Small intestine (tissue), 7 donors: ENCODE results near the gene RTN4IP1. TPM values are rescaled to one million over a fixed set of nuclear protein-coding genes. Genes with fewer than 3 reads are reported as not detected.
A peak's percentile ranks its signal among the peaks of the same experiment; 100 is the strongest.

Source experiments
- DNase-seq, 2 donors: peaks; one replicate each; pipeline versions ENCODE4 v3.0.0 to v3.0.0-alpha.2; 2013
- FAIRE-seq: peaks from 2 replicates; lab custom pipeline; 2012; peaks lifted over from hg19 to GRCh38; lab: Jason Lieb, UNC
- H3K27ac ChIP-seq, 3 donors: one replicate each; pipeline ENCODE4 v1.5.1; 2013; ENCODE audit warnings: low read length in 2 of 3, mild to moderate bottlenecking in 2 of 3, control low read depth in 1 of 3, inconsistent platforms in 1 of 3, low read depth in 1 of 3, moderate library complexity in 1 of 3
- H3K27me3 ChIP-seq, 3 donors: one replicate each; pipeline ENCODE4 v1.6.1; 2013; ENCODE audit warnings: low read length in 3 of 3, inconsistent platforms in 1 of 3; ENCODE audit not compliant: control insufficient read depth in 3 of 3, insufficient read depth in 3 of 3
- H3K36me3 ChIP-seq, 3 donors: one replicate each; pipeline ENCODE4 v1.6.1; 2013; ENCODE audit warnings: low read length in 3 of 3, inconsistent platforms in 1 of 3, low read depth in 1 of 3, mild to moderate bottlenecking in 1 of 3, moderate library complexity in 1 of 3; ENCODE audit not compliant: control insufficient read depth in 3 of 3, insufficient read depth in 2 of 3
- H3K4me1 ChIP-seq, 3 donors: one replicate each; pipeline ENCODE4 v1.6.1; 2013; ENCODE audit warnings: low read length in 2 of 3, inconsistent platforms in 1 of 3, low read depth in 1 of 3, mild to moderate bottlenecking in 1 of 3, moderate library complexity in 1 of 3; ENCODE audit not compliant: control insufficient read depth in 3 of 3, insufficient read depth in 2 of 3
- H3K4me3 ChIP-seq, 3 donors: one replicate each; pipeline ENCODE4 v1.5.1; 2013; ENCODE audit warnings: low read length in 3 of 3, control low read depth in 1 of 3, inconsistent platforms in 1 of 3, low read depth in 1 of 3, mild to moderate bottlenecking in 1 of 3, moderate library complexity in 1 of 3
- H3K9me3 ChIP-seq, 2 donors: one replicate each; pipeline ENCODE4 v1.6.1; 2013; ENCODE audit warnings: low read depth in 1 of 2, low read length in 1 of 2; ENCODE audit not compliant: control insufficient read depth in 2 of 2, insufficient read depth in 1 of 2
- WGBS, 3 donors: extraction: QIAGEN DNeasy Blood & Tissue Kit; methylation state at CpG; one replicate each; pipeline ENCODE4 v1.1.7; 2013; 5-methylcytosine and 5-hydroxymethylcytosine counted together
- polyA plus RNA-seq, 4 donors: library from polyadenylated mRNA; stranded (reverse) in 3 of 4; unstranded in 1 of 4; fragments of 200-250 nt in 3 of 4; fragments of 120-200 nt in 1 of 4; gene quantifications; one replicate each; pipeline versions ENCODE4 v1.2.1 to v1.2.3, GENCODE V29; 2013
- donor health status: healthy with polysubstance abuse.
- donor health status: control.
- donor health status: control.
- donor health status: Bipolar disorder and iron deficiency.
- donor health status: healthy.

Gene RTN4IP1
- polyA plus RNA-seq, 4 donors: 4.1 to 15.8 (median 6.9) TPM

- Histone ChIP-seq H3K27ac (peak overlapping the region in 1 of 3 donors; percentile 6), H3K9me3 (no peaks in the 10 kb centered on the region), H3K36me3 (peaks cover 0 to 19% (median 15%) of the 10 kb centered on the region in 3 donors), H3K4me1 (peaks cover 3 to 9% (median 4%) of the 10 kb centered on the region in 3 donors), H3K4me3 (no peak overlapping the region), H3K27me3 (no peaks in the 10 kb centered on the region)
- FAIRE-seq (no peak), DNase-seq (no peak)
- 12 to 56% (median 46%) methylated on average over 1 of the region's 1 CpG for WGBS, 3 donors
These were observed 92.9 kb downstream of the RTN4IP1 start for GRCh38 chr6:106536357-106536756.

- FAIRE-seq (no peak), DNase-seq (no peak)
- Histone ChIP-seq H3K4me1 (peaks cover 3 to 9% (median 4%) of the 10 kb centered on the region in 3 donors), H3K27ac (no peak overlapping the region), H3K9me3 (no peaks in the 10 kb centered on the region), H3K4me3 (no peak overlapping the region), H3K36me3 (peaks cover 0 to 17% (median 14%) of the 10 kb centered on the region in 3 donors), H3K27me3 (no peaks in the 10 kb centered on the region)
- whole genome bisulfite sequencing, 3 donors: 75 to 90% (median 83%) methylated on average over 2 of the region's 2 CpGs
These were observed 94.3 kb downstream of the RTN4IP1 start for GRCh38 chr6:106535012-106535411.

- Histone ChIP-seq H3K27me3 (no peaks in the 10 kb centered on the region), H3K27ac (no peak overlapping the region), H3K9me3 (no peaks in the 10 kb centered on the region), H3K4me3 (no peak overlapping the region), H3K4me1 (peaks cover 3 to 9% (median 4%) of the 10 kb centered on the region in 3 donors), H3K36me3 (peaks cover 0 to 15% (median 9%) of the 10 kb centered on the region in 3 donors)
- FAIRE-seq: no peak
- whole genome bisulfite sequencing, 3 donors: 64 to 78% (median 73%) methylated on average over 2 of the region's 2 CpGs
- no peak for DNase-seq
These were observed 94.7 kb downstream of the RTN4IP1 start for GRCh38 chr6:106534564-106534982.

GRCh38 chr6:106534004-106534403, 95.3 kb downstream of the RTN4IP1 start:
- H3K27ac ChIP-seq: no peak overlapping the region
- no peak overlapping the region for H3K4me3 ChIP-seq
- H3K27me3 ChIP-seq: no peaks in the 10 kb centered on the region
- H3K9me3 ChIP-seq: no peaks in the 10 kb centered on the region
- peaks cover 0 to 15% (median 8%) of the 10 kb centered on the region in 3 donors for H3K36me3 ChIP-seq
- DNase-seq (no peak), FAIRE-seq (no peak)
- 65 to 84% (median 72%) methylated on average over 1 of the region's 1 CpG for WGBS, 3 donors
- peaks cover 3 to 9% (median 4%) of the 10 kb centered on the region in 3 donors for H3K4me1 ChIP-seq

- H3K36me3 ChIP-seq: peaks cover 0 to 15% (median 4%) of the 10 kb centered on the region in 3 donors
- no peaks in the 10 kb centered on the region for H3K27me3 ChIP-seq
- no peak overlapping the region for H3K27ac ChIP-seq
- no peak overlapping the region for H3K4me3 ChIP-seq
- no peaks in the 10 kb centered on the region for H3K9me3 ChIP-seq
- no peak for FAIRE-seq
- H3K4me1 ChIP-seq: peaks cover 0 to 9% (median 4%) of the 10 kb centered on the region in 3 donors
- WGBS, 3 donors: 77 to 93% (median 91%) methylated on average over 5 of the region's 5 CpGs
- no peak for DNase-seq
These were observed 96.2 kb downstream of the RTN4IP1 start for GRCh38 chr6:106533054-106533453.

GRCh38 chr6:106530502-106530901, 98.8 kb downstream of the RTN4IP1 start:
- Histone ChIP-seq H3K9me3 (no peaks in the 10 kb centered on the region), H3K4me3 (no peak overlapping the region), H3K36me3 (peaks cover 0 to 15% (median 4%) of the 10 kb centered on the region in 3 donors), H3K4me1 (peaks cover 0 to 2% (median 2%) of the 10 kb centered on the region in 3 donors), H3K27ac (no peak overlapping the region), H3K27me3 (no peaks in the 10 kb centered on the region)
- no peak for FAIRE-seq
- no peak for DNase-seq
- WGBS, 3 donors: 95 to 97% (median 97%) methylated on average over 1 of the region's 1 CpG

GRCh38 chr6:106530026-106530425, 99.3 kb downstream of the RTN4IP1 start:
- WGBS, 3 donors: 92 to 98% (median 94%) methylated on average over 1 of the region's 1 CpG
- Histone ChIP-seq H3K4me1 (peaks cover 0 to 2% (median 2%) of the 10 kb centered on the region in 3 donors), H3K27ac (no peak overlapping the region), H3K27me3 (no peaks in the 10 kb centered on the region), H3K36me3 (peaks cover 0 to 15% (median 4%) of the 10 kb centered on the region in 3 donors), H3K4me3 (no peak overlapping the region), H3K9me3 (no peaks in the 10 kb centered on the region)
- no peak for FAIRE-seq
- no peak for DNase-seq

GRCh38 chr6:106529438-106529837, 99.9 kb downstream of the RTN4IP1 start:
- peaks cover 0 to 2% (median 0%) of the 10 kb centered on the region in 3 donors for H3K4me1 ChIP-seq
- FAIRE-seq (no peak), DNase-seq (peak in 1 of 2 donors; percentile 72)
- no peak overlapping the region for H3K27ac ChIP-seq
- no peaks in the 10 kb centered on the region for H3K9me3 ChIP-seq
- H3K27me3 ChIP-seq: no peaks in the 10 kb centered on the region
- H3K4me3 ChIP-seq: no peak overlapping the region
- peaks cover 0 to 11% (median 4%) of the 10 kb centered on the region in 3 donors for H3K36me3 ChIP-seq
- 17 to 64% (median 38%) methylated on average over 3 of the region's 3 CpGs for WGBS, 3 donors

- H3K4me3 ChIP-seq: no peak overlapping the region
- 90 to 94% (median 92%) methylated on average over 2 of the region's 2 CpGs for WGBS, 3 donors
- no peak overlapping the region for H3K27ac ChIP-seq
- H3K36me3 ChIP-seq: peaks cover 0 to 6% (median 4%) of the 10 kb centered on the region in 3 donors
- DNase-seq (no peak), FAIRE-seq (no peak)
- peaks cover 0 to 2% (median 0%) of the 10 kb centered on the region in 3 donors for H3K4me1 ChIP-seq
- H3K9me3 ChIP-seq: no peaks in the 10 kb centered on the region
- no peaks in the 10 kb centered on the region for H3K27me3 ChIP-seq
These were observed 100.8 kb downstream of the RTN4IP1 start for GRCh38 chr6:106528521-106528920.
